Activated naive CD8-positive, alpha-beta T cell treated with anti-CD3 and anti-CD28 coated beads, Interleukin-2, amount 10 ng/mL, durations not matched to agents 7 days and 5 days (primary cell): Measurements from ENCODE around the gene OTUD4. TPM values are rescaled to one million over a fixed set of nuclear protein-coding genes. Genes with fewer than 3 reads are reported as not detected.

ENCODE experiments used
- ATAC-seq: fragments of 150-1000 bp; cut with Tn5 transposase; one replicate; pipeline ENCODE4 v1.10.0; 2021; ENCODE audit warnings: low read depth, moderate library complexity
- POLR2A ChIA-PET: fragments of 350-600 bp; sonication (Branson Sonifier 250); formaldehyde crosslinking; loops from one replicate; lab custom pipeline; 2021; ENCODE audit warnings: antibody characterized with exemption; lab: Charles Lee
- DNase-seq: peaks from one replicate; pipeline ENCODE4 v3.0.0; 2021
- H3K27ac Mint-ChIP-seq: one replicate; pipeline ENCODE4 v1.8.0; 2022; ENCODE audit warnings: mild to moderate bottlenecking, mixed read lengths
- H3K27me3 Mint-ChIP-seq: one replicate; pipeline ENCODE4 v1.8.0; 2022; ENCODE audit warnings: mild to moderate bottlenecking, moderate library complexity, mixed read lengths
- H3K36me3 Mint-ChIP-seq: one replicate; pipeline ENCODE4 v1.8.0; 2021; ENCODE audit warnings: mild to moderate bottlenecking, mixed read lengths
- H3K4me1 Mint-ChIP-seq: one replicate; pipeline ENCODE4 v1.8.0; 2021; ENCODE audit warnings: mixed read lengths
- H3K4me3 Mint-ChIP-seq: one replicate; pipeline ENCODE4 v1.8.0; 2022; ENCODE audit warnings: mild to moderate bottlenecking, moderate library complexity, mixed read lengths
- H3K9me3 Mint-ChIP-seq: one replicate; pipeline ENCODE4 v1.8.0; 2021; ENCODE audit warnings: mixed read lengths
- total RNA-seq, 2 experiments: library from RNA; stranded (reverse); gene quantifications; one replicate each; pipeline ENCODE4 v1.2.3, GENCODE V29; 2021

Gene OTUD4
- total RNA-seq, 2 experiments from 2014 or later: 43.4 to 43.9 TPM

GRCh38 chr4:145097331-145097820 lies 83.0 kb downstream of the OTUD4 start:
- Mint-ChIP-seq H3K27me3 (no peaks in the 10 kb centered on the region), H3K4me1 (peaks cover 11% of the 10 kb centered on the region), H3K9me3 (no peaks in the 10 kb centered on the region), H3K36me3 (peaks cover 28% of the 10 kb centered on the region), H3K27ac (peak overlapping the region; percentile 98), H3K4me3 (peak overlapping the region; percentile 97)
- ATAC-seq (no peak), DNase-seq (no peak)
- POLR2A ChIA-PET: interaction anchor here (0.7 to 3.3 kb wide), 9 partner anchors 12 to 82 kb away, joined by 3 to 42 read pairs (median 4); partner anchors contain the start of gene OTUD4

DNA sequence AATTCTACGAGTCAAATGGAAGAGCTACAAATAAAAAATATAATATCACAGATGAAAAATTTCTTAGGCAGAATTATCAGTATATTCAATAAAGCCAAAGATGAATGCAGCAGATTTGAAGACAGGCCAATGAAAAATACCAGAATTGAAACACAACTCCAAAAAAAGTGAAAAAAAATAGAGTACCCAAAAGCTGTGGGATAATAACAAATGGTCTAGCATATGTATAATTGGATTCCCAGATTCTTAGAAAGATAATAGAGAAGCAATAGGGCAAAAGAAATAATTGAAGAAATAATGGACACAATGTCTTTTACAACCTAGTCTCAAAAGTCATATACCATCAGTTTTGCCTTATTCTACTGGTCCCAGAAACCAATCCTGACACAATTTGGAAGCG lies 86.8 kb downstream of the OTUD4 start:
- no peak for DNase-seq
- Mint-ChIP-seq H3K27me3 (no peaks in the 10 kb centered on the region), H3K4me1 (peaks cover 16% of the 10 kb centered on the region), H3K27ac (no peak overlapping the region), H3K36me3 (peaks cover 55% of the 10 kb centered on the region), H3K4me3 (no peak overlapping the region), H3K9me3 (no peaks in the 10 kb centered on the region)
- no peak for ATAC-seq
- POLR2A ChIA-PET: no interaction called here

DNA sequence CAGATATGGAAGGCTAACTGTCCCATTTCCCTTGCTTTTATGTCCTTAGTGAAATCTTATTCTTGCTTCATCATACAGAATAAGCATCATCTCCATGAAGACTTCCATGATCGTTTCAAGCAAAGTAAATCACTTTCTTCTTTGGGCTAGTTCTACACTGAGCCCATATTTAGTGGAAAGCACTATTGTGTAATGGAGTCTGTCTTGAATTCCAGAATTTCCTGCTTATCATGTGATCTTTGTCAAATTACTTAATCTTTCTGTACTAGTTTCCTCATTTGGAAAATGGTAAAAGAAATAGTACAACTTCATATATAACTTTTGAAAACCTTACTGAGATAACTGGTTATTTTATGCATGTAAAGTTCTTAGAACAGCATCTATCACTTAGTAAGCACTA lies 90.0 kb downstream of the OTUD4 start:
- peaks cover 69% of the 10 kb centered on the region for H3K36me3 Mint-ChIP-seq
- H3K4me3 Mint-ChIP-seq: no peak overlapping the region
- no peak overlapping the region for H3K27ac Mint-ChIP-seq
- H3K9me3 Mint-ChIP-seq: no peaks in the 10 kb centered on the region
- DNase-seq: no peak
- no peaks in the 10 kb centered on the region for H3K27me3 Mint-ChIP-seq
- ATAC-seq: no peak
- POLR2A ChIA-PET: no interaction called here
- H3K4me1 Mint-ChIP-seq: peaks cover 19% of the 10 kb centered on the region

DNA sequence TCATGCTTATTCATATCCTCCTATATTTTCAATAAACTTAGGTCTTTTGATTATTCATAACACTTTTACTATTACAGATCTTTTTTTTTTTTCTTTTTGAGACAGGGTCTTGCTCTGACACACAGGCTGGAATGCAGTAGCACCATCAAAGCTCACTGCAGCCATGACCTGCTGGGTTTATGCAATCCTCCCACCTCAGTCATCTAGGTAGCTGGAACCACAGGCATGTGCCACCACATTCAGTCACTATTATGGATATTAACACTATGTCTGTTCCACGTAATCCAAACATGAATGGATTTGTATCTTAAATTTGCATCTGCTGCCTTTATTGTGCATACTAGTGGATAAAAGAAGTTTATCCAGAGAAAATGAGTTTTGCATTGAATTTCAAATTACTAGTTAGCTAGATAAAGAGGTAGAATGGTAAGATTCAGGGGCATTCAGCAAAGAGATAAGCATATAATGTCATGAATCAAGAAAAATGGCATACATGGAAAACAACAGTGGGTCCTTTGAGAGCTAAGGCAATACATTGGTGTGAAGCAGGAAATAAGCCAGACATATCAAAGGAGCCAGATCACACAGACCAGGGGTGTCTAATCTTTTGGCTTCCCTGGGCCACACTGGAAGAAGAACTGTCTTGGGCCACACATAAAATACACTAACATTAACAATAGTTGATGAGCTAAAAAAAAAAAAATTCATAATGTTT lies 96.3 kb downstream of the OTUD4 start:
- H3K36me3 Mint-ChIP-seq: peaks cover 45% of the 10 kb centered on the region
- ATAC-seq: no peak

More for the DNA sequence above, 96.3 kb downstream of the OTUD4 start:
- POLR2A ChIA-PET: interaction anchor here (1.4 kb wide), 1 partner anchor 14 kb away, joined by 4 read pairs; the partner anchor contains the start of genes ABCE1 and ANAPC10
- Mint-ChIP-seq H3K27me3 (no peaks in the 10 kb centered on the region), H3K4me3 (no peak overlapping the region), H3K9me3 (no peaks in the 10 kb centered on the region), H3K4me1 (peaks cover 14% of the 10 kb centered on the region), H3K27ac (no peak overlapping the region)
- DNase-seq: no peak

Other genes starting within 250 kb of the OTUD4 start
- 10 to 100 TPM; 20.2 to 23.2 TPM for gene ANAPC10, start 82.4 kb downstream of the OTUD4 start, total RNA-seq
- 10 to 100 TPM; 57.5 to 59.3 TPM for gene ABCE1, start 82.3 kb downstream of the OTUD4 start, total RNA-seq